ENCODE measurements around the gene PPFIBP2. TPM values are rescaled to one million over a fixed set of nuclear protein-coding genes. Genes with fewer than 3 reads are reported as not detected.

The PPFIBP2 gene
- total and polyA plus RNA-seq, 9 donors = 40.9 to 72.5 (median 52.1) TPM

Other genes starting within 250 kb of the PPFIBP2 start
- gene OLFML1, start 28.5 kb upstream of the PPFIBP2 start, total RNA-seq = 33.1 TPM
- 10 to 100 TPM; 38.8 to 70.5 (median 48.8) TPM for gene OLFML1, start 28.5 kb upstream of the PPFIBP2 start, polyA plus RNA-seq (ENCODE audit: insufficient read depth in 1 of 8, insufficient read length in 8 of 8, low replicate concordance in 1 of 8)
- gene CYB5R2, start 159.5 kb downstream of the PPFIBP2 start, total RNA-seq = 7.7 TPM
- gene CYB5R2, start 159.5 kb downstream of the PPFIBP2 start, polyA plus RNA-seq (ENCODE audit: insufficient read depth in 1 of 8, insufficient read length in 8 of 8, low replicate concordance in 1 of 8) = 10 to 100 TPM in 7 of 8 donors, 1 to 10 TPM in 1; 9.1 to 15.3 (median 14.0) TPM
- not detected for gene OVCH2, start 192.5 kb downstream of the PPFIBP2 start, total RNA-seq
- gene OVCH2, start 192.5 kb downstream of the PPFIBP2 start, polyA plus RNA-seq (ENCODE audit: insufficient read depth in 1 of 8, insufficient read length in 8 of 8, low replicate concordance in 1 of 8) = under 1 TPM in 7 of 8 donors, not detected in 1; 0.11 to 0.31 (median 0.20) TPM